Transverse colon (tissue), 3 donors: ENCODE measurements around the gene TDRD1.

ENCODE experiments used
- POLR2A ChIP-seq: fragments of 450-650 bp; IDR thresholded peaks from one replicate; pipeline ENCODE4 v1.6.1; 2016; ENCODE audit warnings: antibody characterized with exemption, mild to moderate bottlenecking, moderate library complexity
- TF ChIP-seq, protein P1 (sequence below), 5 experiments: fragments of 200-600 bp in 3 of 5; fragments of 450-650 bp in 2 of 5; sonication (generic) in 3 of 5; IDR thresholded peaks; 1 replicate in 2 of 5; 2 replicates in 3 of 5; pipeline ENCODE4 v1.5.1; 2016 to 2017; ENCODE audit warnings: antibody characterized with exemption in 5 of 5, inconsistent platforms in 3 of 5, mild to moderate bottlenecking in 2 of 5, moderate library complexity in 1 of 5

DNA sequence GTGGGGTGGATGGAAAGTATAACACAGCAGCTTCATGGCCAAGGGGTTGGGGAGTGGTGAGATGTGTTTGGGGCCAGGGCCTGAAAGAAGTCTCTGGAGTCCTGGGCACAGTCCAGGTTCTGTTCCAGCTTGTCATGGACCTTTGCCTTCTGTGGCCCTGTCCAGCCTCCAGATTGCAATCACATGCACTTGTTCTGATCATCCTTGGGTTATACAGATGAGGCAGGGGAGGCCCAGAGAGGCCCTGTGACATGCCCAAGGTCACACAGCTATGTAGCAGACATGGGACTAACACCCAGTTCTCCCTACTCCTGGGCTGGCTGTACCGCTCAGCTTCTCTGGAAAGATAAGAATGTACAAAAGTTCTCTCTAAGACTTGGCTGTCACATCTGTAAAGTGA, 71.6 kb downstream of the TDRD1 start:
- TF ChIP-seq POLR2A: no peak
- TF ChIP-seq, protein P1, sequence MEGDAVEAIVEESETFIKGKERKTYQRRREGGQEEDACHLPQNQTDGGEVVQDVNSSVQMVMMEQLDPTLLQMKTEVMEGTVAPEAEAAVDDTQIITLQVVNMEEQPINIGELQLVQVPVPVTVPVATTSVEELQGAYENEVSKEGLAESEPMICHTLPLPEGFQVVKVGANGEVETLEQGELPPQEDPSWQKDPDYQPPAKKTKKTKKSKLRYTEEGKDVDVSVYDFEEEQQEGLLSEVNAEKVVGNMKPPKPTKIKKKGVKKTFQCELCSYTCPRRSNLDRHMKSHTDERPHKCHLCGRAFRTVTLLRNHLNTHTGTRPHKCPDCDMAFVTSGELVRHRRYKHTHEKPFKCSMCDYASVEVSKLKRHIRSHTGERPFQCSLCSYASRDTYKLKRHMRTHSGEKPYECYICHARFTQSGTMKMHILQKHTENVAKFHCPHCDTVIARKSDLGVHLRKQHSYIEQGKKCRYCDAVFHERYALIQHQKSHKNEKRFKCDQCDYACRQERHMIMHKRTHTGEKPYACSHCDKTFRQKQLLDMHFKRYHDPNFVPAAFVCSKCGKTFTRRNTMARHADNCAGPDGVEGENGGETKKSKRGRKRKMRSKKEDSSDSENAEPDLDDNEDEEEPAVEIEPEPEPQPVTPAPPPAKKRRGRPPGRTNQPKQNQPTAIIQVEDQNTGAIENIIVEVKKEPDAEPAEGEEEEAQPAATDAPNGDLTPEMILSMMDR (IDR thresholded peaks at IDR 0.05): no peak
